Cardiac septum (tissue), 1 donor: ENCODE results near the gene REC8. TPM values are rescaled to one million over a fixed set of nuclear protein-coding genes. Genes with fewer than 3 reads are reported as not detected.
A peak's percentile ranks its signal among the peaks of the same experiment; 100 is the strongest.

Experiments used
- DNase-seq: peaks from one replicate; pipeline ENCODE4 v3.0.0-alpha.2; 2020; ENCODE audit warnings: low spot score
- intact Hi-C: fragments of 100-400 bp; cut with DNase I; formaldehyde crosslinking; loops from one replicate; pipeline ENCODE4 v1.14.0; 2022
- total RNA-seq: library from RNA; stranded (reverse); fragmentation: NEBNext Ultra II Directional; extraction: Animal tissue kit (Norgen Biotek cat#: 25700); gene quantifications from one replicate; pipeline ENCODE4 v1.2.1, GENCODE V29; 2021
- donor health status: DM: no; HTN: no; CAD: no.

Gene REC8
- total RNA-seq, 1 donor from 2014 or later: 5.7 TPM

GRCh38 chr14:24137529-24138395, 34.1 kb upstream of the REC8 start:
- intact Hi-C loops: loop anchor here (2.0 kb wide), 1 partner anchor 23 kb away; the partner anchor contains the start of gene IRF9
- no peak for DNase-seq

GRCh38 chr14:24138396-24139271, 33.2 kb upstream of the REC8 start:
- DNase-seq: no peak
- intact Hi-C loops: no loop called here

- intact Hi-C loops: no loop called here
Measured at GRCh38 chr14:24139272-24139934, 32.5 kb upstream of the REC8 start.

GRCh38 chr14:24141097-24141880, 30.6 kb upstream of the REC8 start, which contains the start of gene EMC9:
Gene EMC9 (minus strand): TSS chr14:24141591. CDS start chr14:24141304, 287 bp downstream.
- intact Hi-C loops: loop anchor here (2.0 to 5.0 kb wide), 2 partner anchors 26 to 56 kb away; partner anchors contain the start of genes DCAF11, NRL and TM9SF1
- DNase-seq: peak; percentile 100

More at GRCh38 chr14:24139272-24139934, 32.5 kb upstream of the REC8 start:
- DNase-seq: no peak

GRCh38 chr14:24143511-24143910, 28.4 kb upstream of the REC8 start:
- no peak for DNase-seq
- intact Hi-C loops: loop anchor here (5.0 kb wide), 1 partner anchor 54 kb away; the partner anchor contains the start of gene TM9SF1

- no peak for DNase-seq
- intact Hi-C loops: loop anchor here (5.0 kb wide), 1 partner anchor 53 kb away; the partner anchor contains the start of gene TM9SF1
Measured at GRCh38 chr14:24144451-24144850, 27.4 kb upstream of the REC8 start.

- intact Hi-C loops: no loop called here
- no peak for DNase-seq
Measured at GRCh38 chr14:24145219-24145618, 26.7 kb upstream of the REC8 start.

GRCh38 chr14:24145690-24146452, 26.0 kb upstream of the REC8 start:
- DNase-seq: no peak
- intact Hi-C loops: no loop called here

GRCh38 chr14:24146453-24146977, 25.4 kb upstream of the REC8 start, which contains the start of gene PSME2:
Gene PSME2 (minus strand): TSS chr14:24146610. CDS start chr14:24146581, 29 bp downstream.
- DNase-seq: peak; percentile 97
- intact Hi-C loops: no loop called here

- DNase-seq: peak; percentile 99
- intact Hi-C loops: no loop called here
Measured at GRCh38 chr14:24146978-24147760, 24.7 kb upstream of the REC8 start, which contains the start of gene RNF31. Gene RNF31 (plus strand): TSS chr14:24147498. CDS start chr14:24147699, 201 bp downstream.

- intact Hi-C loops: no loop called here
- DNase-seq: no peak
Measured at GRCh38 chr14:24147761-24148428, 24.0 kb upstream of the REC8 start.

- intact Hi-C loops: no loop called here
- no peak for DNase-seq
Measured at GRCh38 chr14:24149302-24149969, 22.4 kb upstream of the REC8 start.

- DNase-seq: no peak
- intact Hi-C loops: no loop called here
Measured at GRCh38 chr14:24150061-24150460, 21.8 kb upstream of the REC8 start.

- intact Hi-C loops: no loop called here
- DNase-seq: no peak
Measured at GRCh38 chr14:24150567-24150966, 21.3 kb upstream of the REC8 start.

GRCh38 chr14:24150993-24151392, 20.9 kb upstream of the REC8 start:
- DNase-seq: no peak
- intact Hi-C loops: no loop called here
